Testis (tissue), 2 donors: ENCODE results near the gene SLC37A1.

Source experiments
- CTCF ChIP-seq, 3 experiments: fragments of 450-650 bp in 2 of 3; fragments of 200-600 bp in 1 of 3; sonication (generic) in 1 of 3; IDR thresholded peaks; one replicate each; pipeline ENCODE4 v1.5.1; 2016 to 2019; ENCODE audit warnings: antibody characterized with exemption in 3 of 3, mild to moderate bottlenecking in 2 of 3, moderate library complexity in 1 of 3
- POLR2A ChIP-seq: fragments of 450-650 bp; IDR thresholded peaks from one replicate; pipeline ENCODE4 v1.6.1; 2017; ENCODE audit warnings: antibody characterized with exemption, mild to moderate bottlenecking, moderate library complexity

- TF ChIP-seq CTCF (IDR thresholded peaks at IDR 0.05) (no peak), POLR2A (no peak)
Measured at GRCh38 chr21:42568866-42569731, 55.4 kb downstream of the SLC37A1 start.
